Activated CD4-positive, CD25-positive, alpha-beta regulatory T cell treated with anti-CD3 and anti-CD28 coated beads, Interleukin-2, amount 50 U/mL, for 16 hours (primary cell): ENCODE results near the gene TM9SF4.

Experiments
- DNase-seq: peaks from one replicate; pipeline ENCODE4 v3.0.0-alpha.2; 2020; ENCODE audit warnings: low read depth, low spot score

Gene TM9SF4

GRCh38 chr20:32129863-32130262, 20.3 kb downstream of the TM9SF4 start:
- DNase-seq, result no peak

GRCh38 chr20:32130352-32130751, 20.8 kb downstream of the TM9SF4 start:
- no peak for DNase-seq

GRCh38 chr20:32130965-32131364, 21.5 kb downstream of the TM9SF4 start:
- no peak for DNase-seq

- no peak for DNase-seq
These were observed 23.5 kb downstream of the TM9SF4 start for GRCh38 chr20:32132911-32133549.

- no peak for DNase-seq
These were observed 24.5 kb downstream of the TM9SF4 start for GRCh38 chr20:32134026-32134425.

- DNase-seq, result no peak
These were observed 26.5 kb downstream of the TM9SF4 start for GRCh38 chr20:32135983-32136515.

GRCh38 chr20:32138921-32139320, 29.4 kb downstream of the TM9SF4 start:
- DNase-seq, result no peak

GRCh38 chr20:32139947-32140346, 30.4 kb downstream of the TM9SF4 start:
- DNase-seq, result no peak

GRCh38 chr20:32140603-32141002, 31.1 kb downstream of the TM9SF4 start:
- DNase-seq, result no peak

- DNase-seq, result no peak
These were observed 32.0 kb downstream of the TM9SF4 start for GRCh38 chr20:32141465-32141980.

GRCh38 chr20:32142088-32142487, 32.6 kb downstream of the TM9SF4 start:
- no peak for DNase-seq

- DNase-seq, result no peak
These were observed 33.5 kb downstream of the TM9SF4 start for GRCh38 chr20:32142991-32143390.

GRCh38 chr20:32144898-32145662, 35.6 kb downstream of the TM9SF4 start:
- no peak for DNase-seq

- DNase-seq, result no peak
These were observed 40.2 kb downstream of the TM9SF4 start for GRCh38 chr20:32149566-32150170.

- DNase-seq, result no peak
These were observed 40.9 kb downstream of the TM9SF4 start for GRCh38 chr20:32150291-32150848.

GRCh38 chr20:32152421-32153155, 43.1 kb downstream of the TM9SF4 start:
- no peak for DNase-seq

- no peak for DNase-seq
These were observed 43.7 kb downstream of the TM9SF4 start for GRCh38 chr20:32153156-32153665.

- no peak for DNase-seq
These were observed 44.3 kb downstream of the TM9SF4 start for GRCh38 chr20:32153771-32154170.

GRCh38 chr20:32155017-32155981, 45.8 kb downstream of the TM9SF4 start:
- DNase-seq, result no peak

GRCh38 chr20:32157611-32158010, 48.1 kb downstream of the TM9SF4 start:
- DNase-seq, result no peak
